Measurements from ENCODE around the gene TMEM198.

TMEM198 gene

GRCh38 chr2:219591091-219591490 lies 47.3 kb downstream of the TMEM198 start:
- H3K27ac ChIP-seq, result no peak overlapping the region
- TF ChIP-seq CTCF (conservative IDR thresholded peaks at IDR 0.05) (no peak), ZFX (IDR thresholded peaks at IDR 0.05) (no peak)

GRCh38 chr2:219592736-219593135 lies 48.9 kb downstream of the TMEM198 start:
- H3K27ac ChIP-seq, result no peak overlapping the region

GRCh38 chr2:219593154-219593553 lies 49.3 kb downstream of the TMEM198 start:
- TF ChIP-seq CTCF (conservative IDR thresholded peaks at IDR 0.05), result no peak
- no peak for TF ChIP-seq ZFX (IDR thresholded peaks at IDR 0.05)
- H3K27ac ChIP-seq, result no peak overlapping the region

More at GRCh38 chr2:219592736-219593135, 48.9 kb downstream of the TMEM198 start:
- TF ChIP-seq CTCF (conservative IDR thresholded peaks at IDR 0.05), result no peak
- TF ChIP-seq ZFX (IDR thresholded peaks at IDR 0.05), result no peak

- TF ChIP-seq CTCF (conservative IDR thresholded peaks at IDR 0.05), result no peak
- no peak overlapping the region for H3K27ac ChIP-seq
Observed at GRCh38 chr2:219595256-219595655, 51.4 kb downstream of the TMEM198 start.

- H3K27ac ChIP-seq, result peak overlapping the region; percentile 88
- no peak for TF ChIP-seq ZFX (IDR thresholded peaks at IDR 0.05)
- no peak for TF ChIP-seq CTCF (conservative IDR thresholded peaks at IDR 0.05)
Observed at GRCh38 chr2:219596954-219597551, 53.2 kb downstream of the TMEM198 start.

- TF ChIP-seq ZFX (IDR thresholded peaks at IDR 0.05) (no peak), CTCF (conservative IDR thresholded peaks at IDR 0.05) (no peak)
- H3K27ac ChIP-seq, result peak within 1 kb of the TSS; percentile 88
Observed at GRCh38 chr2:219597552-219598307, 53.9 kb downstream of the TMEM198 start, which contains the start of gene STK11IP. TSS of gene STK11IP (plus strand) at chr2:219597857. CDS start at chr2:219598120, 263 bp downstream.

GRCh38 chr2:219598308-219599078 lies 54.7 kb downstream of the TMEM198 start:
- no peak for TF ChIP-seq ZFX (IDR thresholded peaks at IDR 0.05)
- peak overlapping the region; percentile 88 for H3K27ac ChIP-seq

Measured in C4-2B (cell line).